Prostate gland (tissue), 2 donors: ENCODE results near the gene USP37.

Source experiments
- CTCF ChIP-seq, 4 experiments: fragments of 200-600 bp in 2 of 4; fragments of 450-650 bp in 2 of 4; sonication (generic) in 2 of 4; IDR thresholded peaks; 1 replicate in 3 of 4; 2 replicates in 1 of 4; pipeline ENCODE4 v1.5.1; 2016 to 2019; ENCODE audit warnings: antibody characterized with exemption in 4 of 4, mild to moderate bottlenecking in 2 of 4, moderate library complexity in 2 of 4
- POLR2A ChIP-seq: fragments of 450-650 bp; IDR thresholded peaks from one replicate; pipeline ENCODE4 v1.6.1; 2016; ENCODE audit warnings: antibody characterized with exemption, mild to moderate bottlenecking
- POLR2AphosphoS5 ChIP-seq: sonication (generic); formaldehyde crosslinking; IDR thresholded peaks from one replicate; pipeline ENCODE4 v1.6.1; 2017; ENCODE audit warnings: antibody characterized with exemption

GRCh38 chr2:218437969-218438368 lies 130.2 kb downstream of the USP37 start:
- TF ChIP-seq POLR2A: no peak
- no peak for TF ChIP-seq CTCF (IDR thresholded peaks at IDR 0.05)
- no peak for TF ChIP-seq POLR2AphosphoS5
